Measurements from ENCODE around the gene DMBT1. TPM values are rescaled to one million over a fixed set of nuclear protein-coding genes. Genes with fewer than 3 reads are reported as not detected.

DMBT1 gene
- total and polyA plus RNA-seq, 10 of the 15 experiments (the other 5 are each of a cell fraction or from before 2014, with no cell fraction given): under 0.01 to 0.13 (median 0.03) TPM; not detected in 5

DNA sequence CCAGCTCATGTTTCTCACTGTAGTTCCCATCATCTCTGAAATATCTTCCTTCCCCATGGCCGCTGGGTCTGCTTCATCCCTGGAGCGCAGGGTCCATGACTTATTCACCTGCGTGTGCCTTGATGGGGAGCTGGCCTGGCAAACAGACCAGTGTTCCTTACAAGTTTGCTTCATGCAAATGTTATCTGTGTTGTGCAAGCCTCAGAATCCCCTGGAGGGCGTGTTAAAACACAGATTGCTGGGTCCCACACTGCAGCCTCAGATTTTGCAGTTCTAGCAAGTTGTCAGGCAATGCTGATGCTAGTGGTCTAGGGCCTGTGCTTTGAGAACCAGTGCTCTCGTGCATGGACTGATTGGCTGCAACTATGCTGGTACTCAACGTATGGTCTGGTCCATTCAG lies 7.2 kb upstream of the DMBT1 start:
- H3K4me3 ChIP-seq: no peak overlapping the region
- no peak overlapping the region for H3K27ac ChIP-seq (ENCODE audit: control insufficient read depth, insufficient read depth)
- DNase-seq (ENCODE audit: low read depth, low spot score) (no peak), ATAC-seq (no peak), FAIRE-seq (no peak)
- H3K36me3 ChIP-seq (ENCODE audit: control insufficient read depth in 2 of 2, insufficient read depth in 2 of 2, low read length in 1 of 2): no peaks in the 10 kb centered on the region
- no peaks in the 10 kb centered on the region for H4K20me1 ChIP-seq (ENCODE audit: control insufficient read depth, insufficient read depth)
- peaks cover 2 to 4% of the 10 kb centered on the region in 2 experiments; a peak in 2 of 4 replicates for H3K27me3 ChIP-seq (replicated peaks in 1 of 2; ENCODE audit: control insufficient read depth in 2 of 2, insufficient read depth in 2 of 2, low read length in 1 of 2)
- H3K4me2 ChIP-seq (ENCODE audit: control insufficient read depth, insufficient read depth): no peak overlapping the region
- WGBS (ENCODE audit: insufficient coverage, insufficient replicate concordance, low lambda C conversion rate, missing lambda C conversion rate): 28% methylated on average over 6 of the region's 6 CpGs
- ChIA-PET POLR2A (no interaction called here), SMC1A (ENCODE audit: uncharacterized antibody, unreplicated experiment) (interaction anchor here (1.7 kb wide), 1 partner anchor 10 kb away, joined by 3 read pairs; no protein-coding TSS in a partner anchor), RAD21 (ENCODE audit: unreplicated experiment) (no interaction called here), CTCF (no interaction called here)
- intact Hi-C loops (cut with micrococcal nuclease; ENCODE audit: unreplicated experiment): no loop called here
- BruUV-seq (replicated peaks): no TSS peak
- TF ChIP-seq CHD2 (IDR thresholded peaks at IDR 0.05; ENCODE audit: borderline replicate concordance, low read depth, low read length) (no peak), PAX8 (IDR thresholded peaks at IDR 0.05) (no peak), SIN3A (IDR thresholded peaks at IDR 0.05; ENCODE audit: low read depth, low read length) (no peak), IKZF2 (IDR thresholded peaks at IDR 0.05) (no peak), RAD51 (IDR thresholded peaks at IDR 0.05) (no peak), HDAC2 (IDR thresholded peaks at IDR 0.05) (no peak)
- TF ChIP-seq, protein P1, sequence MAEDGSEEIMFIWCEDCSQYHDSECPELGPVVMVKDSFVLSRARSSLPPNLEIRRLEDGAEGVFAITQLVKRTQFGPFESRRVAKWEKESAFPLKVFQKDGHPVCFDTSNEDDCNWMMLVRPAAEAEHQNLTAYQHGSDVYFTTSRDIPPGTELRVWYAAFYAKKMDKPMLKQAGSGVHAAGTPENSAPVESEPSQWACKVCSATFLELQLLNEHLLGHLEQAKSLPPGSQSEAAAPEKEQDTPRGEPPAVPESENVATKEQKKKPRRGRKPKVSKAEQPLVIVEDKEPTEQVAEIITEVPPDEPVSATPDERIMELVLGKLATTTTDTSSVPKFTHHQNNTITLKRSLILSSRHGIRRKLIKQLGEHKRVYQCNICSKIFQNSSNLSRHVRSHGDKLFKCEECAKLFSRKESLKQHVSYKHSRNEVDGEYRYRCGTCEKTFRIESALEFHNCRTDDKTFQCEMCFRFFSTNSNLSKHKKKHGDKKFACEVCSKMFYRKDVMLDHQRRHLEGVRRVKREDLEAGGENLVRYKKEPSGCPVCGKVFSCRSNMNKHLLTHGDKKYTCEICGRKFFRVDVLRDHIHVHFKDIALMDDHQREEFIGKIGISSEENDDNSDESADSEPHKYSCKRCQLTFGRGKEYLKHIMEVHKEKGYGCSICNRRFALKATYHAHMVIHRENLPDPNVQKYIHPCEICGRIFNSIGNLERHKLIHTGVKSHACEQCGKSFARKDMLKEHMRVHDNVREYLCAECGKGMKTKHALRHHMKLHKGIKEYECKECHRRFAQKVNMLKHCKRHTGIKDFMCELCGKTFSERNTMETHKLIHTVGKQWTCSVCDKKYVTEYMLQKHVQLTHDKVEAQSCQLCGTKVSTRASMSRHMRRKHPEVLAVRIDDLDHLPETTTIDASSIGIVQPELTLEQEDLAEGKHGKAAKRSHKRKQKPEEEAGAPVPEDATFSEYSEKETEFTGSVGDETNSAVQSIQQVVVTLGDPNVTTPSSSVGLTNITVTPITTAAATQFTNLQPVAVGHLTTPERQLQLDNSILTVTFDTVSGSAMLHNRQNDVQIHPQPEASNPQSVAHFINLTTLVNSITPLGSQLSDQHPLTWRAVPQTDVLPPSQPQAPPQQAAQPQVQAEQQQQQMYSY (CRISPR knock-in tag; IDR thresholded peaks at IDR 0.05): no peak
- TF ChIP-seq, protein P2, sequence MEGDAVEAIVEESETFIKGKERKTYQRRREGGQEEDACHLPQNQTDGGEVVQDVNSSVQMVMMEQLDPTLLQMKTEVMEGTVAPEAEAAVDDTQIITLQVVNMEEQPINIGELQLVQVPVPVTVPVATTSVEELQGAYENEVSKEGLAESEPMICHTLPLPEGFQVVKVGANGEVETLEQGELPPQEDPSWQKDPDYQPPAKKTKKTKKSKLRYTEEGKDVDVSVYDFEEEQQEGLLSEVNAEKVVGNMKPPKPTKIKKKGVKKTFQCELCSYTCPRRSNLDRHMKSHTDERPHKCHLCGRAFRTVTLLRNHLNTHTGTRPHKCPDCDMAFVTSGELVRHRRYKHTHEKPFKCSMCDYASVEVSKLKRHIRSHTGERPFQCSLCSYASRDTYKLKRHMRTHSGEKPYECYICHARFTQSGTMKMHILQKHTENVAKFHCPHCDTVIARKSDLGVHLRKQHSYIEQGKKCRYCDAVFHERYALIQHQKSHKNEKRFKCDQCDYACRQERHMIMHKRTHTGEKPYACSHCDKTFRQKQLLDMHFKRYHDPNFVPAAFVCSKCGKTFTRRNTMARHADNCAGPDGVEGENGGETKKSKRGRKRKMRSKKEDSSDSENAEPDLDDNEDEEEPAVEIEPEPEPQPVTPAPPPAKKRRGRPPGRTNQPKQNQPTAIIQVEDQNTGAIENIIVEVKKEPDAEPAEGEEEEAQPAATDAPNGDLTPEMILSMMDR (IDR thresholded peaks at IDR 0.05 in 2 of 3, conservative IDR thresholded peaks at IDR 0.05 in 1 of 3; ENCODE audit: control insufficient read depth in 2 of 3, extremely low read depth in 1 of 3, insufficient read depth in 1 of 3, low read depth in 3 of 3, low read length in 3 of 3): no peak
- TF ChIP-seq, protein P3, sequence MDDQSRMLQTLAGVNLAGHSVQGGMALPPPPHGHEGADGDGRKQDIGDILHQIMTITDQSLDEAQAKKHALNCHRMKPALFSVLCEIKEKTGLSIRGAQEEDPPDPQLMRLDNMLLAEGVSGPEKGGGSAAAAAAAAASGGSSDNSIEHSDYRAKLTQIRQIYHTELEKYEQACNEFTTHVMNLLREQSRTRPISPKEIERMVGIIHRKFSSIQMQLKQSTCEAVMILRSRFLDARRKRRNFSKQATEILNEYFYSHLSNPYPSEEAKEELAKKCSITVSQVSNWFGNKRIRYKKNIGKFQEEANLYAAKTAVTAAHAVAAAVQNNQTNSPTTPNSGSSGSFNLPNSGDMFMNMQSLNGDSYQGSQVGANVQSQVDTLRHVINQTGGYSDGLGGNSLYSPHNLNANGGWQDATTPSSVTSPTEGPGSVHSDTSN (IDR thresholded peaks at IDR 0.05; ENCODE audit: insufficient replicate concordance, low read depth, low read length): no peak
- TF ChIP-seq, protein P4, sequence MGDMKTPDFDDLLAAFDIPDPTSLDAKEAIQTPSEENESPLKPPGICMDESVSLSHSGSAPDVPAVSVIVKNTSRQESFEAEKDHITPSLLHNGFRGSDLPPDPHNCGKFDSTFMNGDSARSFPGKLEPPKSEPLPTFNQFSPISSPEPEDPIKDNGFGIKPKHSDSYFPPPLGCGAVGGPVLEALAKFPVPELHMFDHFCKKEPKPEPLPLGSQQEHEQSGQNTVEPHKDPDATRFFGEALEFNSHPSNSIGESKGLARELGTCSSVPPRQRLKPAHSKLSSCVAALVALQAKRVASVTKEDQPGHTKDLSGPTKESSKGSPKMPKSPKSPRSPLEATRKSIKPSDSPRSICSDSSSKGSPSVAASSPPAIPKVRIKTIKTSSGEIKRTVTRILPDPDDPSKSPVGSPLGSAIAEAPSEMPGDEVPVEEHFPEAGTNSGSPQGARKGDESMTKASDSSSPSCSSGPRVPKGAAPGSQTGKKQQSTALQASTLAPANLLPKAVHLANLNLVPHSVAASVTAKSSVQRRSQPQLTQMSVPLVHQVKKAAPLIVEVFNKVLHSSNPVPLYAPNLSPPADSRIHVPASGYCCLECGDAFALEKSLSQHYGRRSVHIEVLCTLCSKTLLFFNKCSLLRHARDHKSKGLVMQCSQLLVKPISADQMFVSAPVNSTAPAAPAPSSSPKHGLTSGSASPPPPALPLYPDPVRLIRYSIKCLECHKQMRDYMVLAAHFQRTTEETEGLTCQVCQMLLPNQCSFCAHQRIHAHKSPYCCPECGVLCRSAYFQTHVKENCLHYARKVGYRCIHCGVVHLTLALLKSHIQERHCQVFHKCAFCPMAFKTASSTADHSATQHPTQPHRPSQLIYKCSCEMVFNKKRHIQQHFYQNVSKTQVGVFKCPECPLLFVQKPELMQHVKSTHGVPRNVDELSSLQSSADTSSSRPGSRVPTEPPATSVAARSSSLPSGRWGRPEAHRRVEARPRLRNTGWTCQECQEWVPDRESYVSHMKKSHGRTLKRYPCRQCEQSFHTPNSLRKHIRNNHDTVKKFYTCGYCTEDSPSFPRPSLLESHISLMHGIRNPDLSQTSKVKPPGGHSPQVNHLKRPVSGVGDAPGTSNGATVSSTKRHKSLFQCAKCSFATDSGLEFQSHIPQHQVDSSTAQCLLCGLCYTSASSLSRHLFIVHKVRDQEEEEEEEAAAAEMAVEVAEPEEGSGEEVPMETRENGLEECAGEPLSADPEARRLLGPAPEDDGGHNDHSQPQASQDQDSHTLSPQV (IDR thresholded peaks at IDR 0.05): no peak
- H3K4me1 ChIP-seq (ENCODE audit: control insufficient read depth, insufficient read depth, low read length): no peaks in the 10 kb centered on the region
- no peaks in the 10 kb centered on the region for H3K9me3 ChIP-seq (replicated peaks; ENCODE audit: control insufficient read depth, insufficient read depth, low read length)
- H3K79me2 ChIP-seq (ENCODE audit: control insufficient read depth, insufficient read depth, low read length): no peaks in the 10 kb centered on the region
- in situ Hi-C loops (cut with MboI): no loop called here
- no peak overlapping the region for H3K9ac ChIP-seq (ENCODE audit: control insufficient read depth, insufficient read depth, low read length)
- H2AFZ ChIP-seq (ENCODE audit: control insufficient read depth, low read depth, low read length): no peak overlapping the region

All from GM12878 (cell line).